Measurements from ENCODE around the gene FBXO41. TPM values are rescaled to one million over a fixed set of nuclear protein-coding genes. Genes with fewer than 3 reads are reported as not detected.
A peak's percentile ranks its signal among the peaks of the same experiment; 100 is the strongest.

Gene FBXO41
- total RNA-seq, result 1.6 and 1.8 TPM in 2 replicates

DNA sequence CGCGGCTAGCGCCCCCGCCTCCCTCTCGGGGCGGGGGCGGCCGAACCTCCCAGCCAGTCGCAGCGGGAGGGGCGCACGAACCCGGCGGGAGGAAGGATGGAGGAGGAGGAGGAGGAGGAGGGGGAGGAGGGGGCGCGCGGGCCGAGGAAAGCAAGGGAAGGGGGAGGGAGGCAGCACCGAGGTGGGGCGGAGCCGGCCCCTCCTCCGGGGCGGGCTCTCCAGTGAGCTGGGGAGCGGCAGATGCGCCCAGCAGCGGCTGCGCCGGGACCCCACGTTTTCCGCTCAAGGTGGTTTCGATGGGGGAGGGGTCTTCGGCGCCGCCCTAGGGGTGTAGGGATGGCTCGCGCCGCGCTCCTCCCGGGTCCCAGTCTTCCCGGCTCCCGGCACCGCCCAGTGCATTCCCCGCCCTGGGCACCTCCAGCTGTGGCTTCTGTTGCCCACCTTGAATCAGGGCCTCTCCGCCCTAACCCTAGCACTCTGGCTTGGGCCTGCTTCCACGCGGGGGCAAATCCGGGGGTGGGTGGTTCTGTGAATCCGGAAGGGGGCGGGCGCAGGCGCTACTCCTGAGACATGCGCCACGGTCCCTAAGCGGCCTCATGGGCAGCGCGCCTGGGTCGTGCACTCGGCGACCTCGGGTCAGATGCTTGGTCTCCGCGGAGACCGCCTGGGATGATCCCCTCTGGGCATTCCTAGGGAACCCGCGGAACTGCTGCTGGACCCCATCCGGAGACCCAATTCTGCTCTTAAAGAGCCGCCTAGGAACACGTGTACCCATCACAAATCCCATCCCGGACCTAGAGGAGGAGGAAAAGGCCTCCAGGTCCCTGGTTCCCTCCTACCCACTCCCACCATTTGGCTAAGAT lies at the start of gene FBXO41:
Gene FBXO41 (minus strand): TSS at position 183 of the 863 bp plus-strand sequence. CDS start 14,848 bp downstream, outside the sequence.
- Histone ChIP-seq H3K4me3 (ENCODE audit: low read depth, low read length) (peak within 1 kb of the TSS; percentile 46), H3K36me3 (ENCODE audit: control insufficient read depth, insufficient read depth, low read length) (no peaks in the 10 kb centered on the region), H3K27me3 (ENCODE audit: control insufficient read depth, insufficient read depth, low read length) (peaks cover 11% of the 10 kb centered on the region)
- TF ChIP-seq, protein P1, sequence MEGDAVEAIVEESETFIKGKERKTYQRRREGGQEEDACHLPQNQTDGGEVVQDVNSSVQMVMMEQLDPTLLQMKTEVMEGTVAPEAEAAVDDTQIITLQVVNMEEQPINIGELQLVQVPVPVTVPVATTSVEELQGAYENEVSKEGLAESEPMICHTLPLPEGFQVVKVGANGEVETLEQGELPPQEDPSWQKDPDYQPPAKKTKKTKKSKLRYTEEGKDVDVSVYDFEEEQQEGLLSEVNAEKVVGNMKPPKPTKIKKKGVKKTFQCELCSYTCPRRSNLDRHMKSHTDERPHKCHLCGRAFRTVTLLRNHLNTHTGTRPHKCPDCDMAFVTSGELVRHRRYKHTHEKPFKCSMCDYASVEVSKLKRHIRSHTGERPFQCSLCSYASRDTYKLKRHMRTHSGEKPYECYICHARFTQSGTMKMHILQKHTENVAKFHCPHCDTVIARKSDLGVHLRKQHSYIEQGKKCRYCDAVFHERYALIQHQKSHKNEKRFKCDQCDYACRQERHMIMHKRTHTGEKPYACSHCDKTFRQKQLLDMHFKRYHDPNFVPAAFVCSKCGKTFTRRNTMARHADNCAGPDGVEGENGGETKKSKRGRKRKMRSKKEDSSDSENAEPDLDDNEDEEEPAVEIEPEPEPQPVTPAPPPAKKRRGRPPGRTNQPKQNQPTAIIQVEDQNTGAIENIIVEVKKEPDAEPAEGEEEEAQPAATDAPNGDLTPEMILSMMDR (IDR thresholded peaks at IDR 0.05; ENCODE audit: insufficient read depth, low read length, severe bottlenecking), result no peak
- no peak for FAIRE-seq
- no peak for DNase-seq (ENCODE audit: low read depth)

GRCh38 chr2:73334045-73334444 lies 49.8 kb upstream of the FBXO41 start:
- H3K36me3 ChIP-seq (ENCODE audit: control insufficient read depth, insufficient read depth, low read length), result no peaks in the 10 kb centered on the region
- DNase-seq (ENCODE audit: low read depth), result no peak
- H3K4me3 ChIP-seq (ENCODE audit: low read depth, low read length), result no peak overlapping the region
- no peaks in the 10 kb centered on the region for H3K27me3 ChIP-seq (ENCODE audit: control insufficient read depth, insufficient read depth, low read length)
- FAIRE-seq, result no peak
- TF ChIP-seq, protein P1 (IDR thresholded peaks at IDR 0.05; ENCODE audit: insufficient read depth, low read length, severe bottlenecking), result no peak

DNA sequence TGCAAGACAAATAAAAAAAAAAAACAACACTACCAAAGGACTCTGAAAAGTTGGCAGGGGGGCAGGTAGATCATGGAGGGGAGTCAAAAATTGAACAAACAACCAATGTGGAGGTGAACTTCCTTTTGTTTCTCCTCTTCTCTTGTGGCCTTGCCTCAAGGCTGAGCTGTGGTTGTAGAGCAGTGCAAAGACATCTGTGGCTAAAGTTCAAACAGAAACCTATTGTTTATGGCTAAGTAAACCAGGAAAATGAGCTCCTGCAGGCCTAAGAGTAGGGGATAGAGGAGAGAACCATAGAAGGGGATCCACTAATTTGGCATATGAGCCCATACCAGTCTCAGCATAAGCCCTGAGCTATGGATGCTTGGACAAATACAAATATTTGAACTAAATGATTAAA lies 49.3 kb upstream of the FBXO41 start:
- no peaks in the 10 kb centered on the region for H3K27me3 ChIP-seq (ENCODE audit: control insufficient read depth, insufficient read depth, low read length)
- FAIRE-seq (no peak), DNase-seq (ENCODE audit: low read depth) (no peak)
- no peak overlapping the region for H3K4me3 ChIP-seq (ENCODE audit: low read depth, low read length)
- TF ChIP-seq, protein P1 (IDR thresholded peaks at IDR 0.05; ENCODE audit: insufficient read depth, low read length, severe bottlenecking), result no peak
- H3K36me3 ChIP-seq (ENCODE audit: control insufficient read depth, insufficient read depth, low read length), result no peaks in the 10 kb centered on the region

DNA sequence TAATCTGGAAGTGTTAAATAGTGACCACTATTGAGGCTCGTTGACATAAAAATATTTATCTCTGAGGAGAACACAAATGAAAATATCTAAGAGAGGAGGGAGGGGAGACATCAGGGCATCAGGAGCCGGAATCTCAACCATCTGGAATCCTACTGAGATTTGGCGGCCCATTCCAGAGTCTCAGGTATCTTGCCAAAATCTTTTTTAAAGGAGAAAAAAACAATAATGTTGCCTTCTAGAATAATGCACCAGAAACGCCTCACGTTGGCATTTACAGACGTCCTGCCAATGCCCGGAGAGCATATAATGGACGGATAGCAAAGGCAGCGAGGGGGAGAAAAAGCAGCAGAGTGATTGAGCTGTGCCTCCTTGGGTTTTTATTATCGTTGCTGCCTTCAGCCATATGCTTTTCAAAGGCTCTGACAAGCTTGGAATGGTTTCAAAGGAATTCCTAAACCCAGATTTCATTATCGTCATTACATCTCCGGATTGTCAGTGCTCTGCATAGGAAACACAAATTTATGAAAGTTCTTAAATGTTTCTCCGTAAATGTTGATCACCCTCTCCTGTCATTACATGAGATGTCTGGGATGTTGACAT lies 39.9 kb upstream of the FBXO41 start:
- Histone ChIP-seq H3K27me3 (ENCODE audit: control insufficient read depth, insufficient read depth, low read length) (peaks cover 8% of the 10 kb centered on the region), H3K4me3 (ENCODE audit: low read depth, low read length) (no peak overlapping the region), H3K36me3 (ENCODE audit: control insufficient read depth, insufficient read depth, low read length) (no peaks in the 10 kb centered on the region)
- DNase-seq (ENCODE audit: low read depth) (no peak), FAIRE-seq (no peak)
- TF ChIP-seq, protein P1 (IDR thresholded peaks at IDR 0.05; ENCODE audit: insufficient read depth, low read length, severe bottlenecking), result no peak

- no peaks in the 10 kb centered on the region for H3K36me3 ChIP-seq (ENCODE audit: control insufficient read depth, insufficient read depth, low read length)
- DNase-seq (ENCODE audit: low read depth) (no peak), FAIRE-seq (no peak)
- peaks cover 8% of the 10 kb centered on the region for H3K27me3 ChIP-seq (ENCODE audit: control insufficient read depth, insufficient read depth, low read length)
- TF ChIP-seq, protein P1 (IDR thresholded peaks at IDR 0.05; ENCODE audit: insufficient read depth, low read length, severe bottlenecking), result no peak
- H3K4me3 ChIP-seq (ENCODE audit: low read depth, low read length), result no peak overlapping the region
These were observed 39.3 kb upstream of the FBXO41 start for GRCh38 chr2:73323551-73323950.
